ENCODE measurements around the gene JPT2.
"Not testable (repeated sequence)": the region's sequence is repeated elsewhere in the genome, so short reads cannot be mapped to it uniquely, and the experiment has no call there.

JPT2 gene

DNA sequence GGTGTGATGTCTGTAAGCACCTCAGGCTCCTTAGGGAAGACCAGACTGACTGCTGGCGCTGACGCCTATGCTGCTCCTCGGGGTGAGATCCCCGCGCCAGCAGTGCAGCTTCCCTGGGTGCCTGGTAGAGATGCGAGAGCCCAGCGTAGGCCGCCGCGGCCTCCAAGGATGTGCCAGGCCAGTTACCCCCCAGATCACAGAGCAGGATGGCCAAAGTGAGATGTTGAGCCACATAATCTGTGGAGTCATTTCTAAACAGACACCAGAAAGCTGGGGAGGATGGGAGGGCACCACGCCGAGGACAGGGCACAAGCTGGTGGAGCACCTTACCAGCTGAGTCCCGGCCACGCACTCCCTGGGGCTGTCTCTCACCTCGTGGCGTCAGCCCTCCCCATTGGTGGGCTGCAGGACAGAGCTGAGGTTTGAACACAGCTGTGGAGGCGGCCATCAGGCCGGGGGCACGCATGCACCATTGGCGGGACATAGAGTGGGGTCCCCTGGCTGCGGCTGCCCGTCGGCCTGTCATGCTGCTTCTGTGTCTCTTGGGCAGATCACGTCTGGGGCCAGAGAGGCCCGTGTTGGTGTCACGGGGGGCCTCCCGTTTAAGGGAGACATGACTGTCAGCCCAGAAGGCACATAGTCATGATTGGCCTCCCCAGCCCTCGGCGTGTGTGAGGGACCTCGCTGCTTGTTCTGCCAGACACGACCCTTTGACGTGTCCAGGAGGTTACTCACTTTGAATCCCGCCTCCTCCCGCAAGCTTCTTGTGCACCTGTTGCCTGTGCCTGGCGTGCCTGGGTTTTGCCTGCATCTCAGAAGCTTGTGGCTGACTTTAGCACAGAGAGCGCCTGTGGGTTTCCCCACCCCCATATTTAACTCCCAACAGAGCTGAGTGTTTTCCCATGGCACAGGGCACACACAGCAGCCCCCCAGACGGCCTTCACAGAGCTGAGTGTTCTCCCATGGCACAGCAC is 49.9 kb downstream of the JPT2 start:
- in situ Hi-C loops (cut with MboI; ENCODE audit: low sequenced_read_pairs), result no loop called here

DNA sequence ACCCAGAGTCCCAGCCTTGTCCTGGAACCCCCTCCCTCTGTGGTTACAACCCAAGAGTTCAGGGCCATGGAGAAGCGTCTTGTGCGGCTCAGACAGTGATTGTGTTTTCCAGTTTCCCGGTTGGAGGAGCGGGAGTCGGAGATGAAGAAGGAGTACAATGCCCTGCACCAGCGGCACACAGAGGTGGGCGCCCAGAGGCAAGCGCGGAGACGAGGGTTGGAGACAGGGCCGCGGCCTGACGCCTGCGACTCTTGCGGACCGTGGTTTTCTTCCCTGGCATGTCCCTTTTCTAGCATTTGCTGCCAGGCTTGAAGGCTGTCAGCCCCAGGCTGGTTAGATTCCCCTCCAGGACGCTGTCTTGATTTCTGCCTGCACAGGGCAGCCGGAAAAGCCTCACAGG is 50.9 kb downstream of the JPT2 start:
- in situ Hi-C loops (cut with MboI; ENCODE audit: low sequenced_read_pairs), result no loop called here

DNA sequence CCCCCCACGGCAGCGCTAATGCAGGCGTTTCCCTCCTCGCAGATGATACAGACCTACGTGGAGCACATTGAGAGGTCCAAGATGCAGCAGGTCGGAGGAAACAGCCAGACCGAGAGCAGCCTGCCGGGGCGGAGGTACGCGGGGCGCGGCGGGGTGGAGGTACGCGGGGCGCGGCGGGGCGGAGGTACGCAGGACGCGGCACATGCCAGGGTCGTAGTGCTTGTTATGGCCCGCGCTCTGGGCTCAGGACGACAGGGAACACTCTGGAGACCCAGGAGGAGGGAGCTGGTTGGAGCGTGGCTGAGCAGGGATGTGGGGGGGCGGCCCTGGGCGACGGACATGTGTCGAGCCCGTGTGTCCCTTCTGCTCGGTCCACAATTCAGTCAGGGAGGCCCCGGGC is 51.4 kb downstream of the JPT2 start:
- in situ Hi-C loops (cut with MboI; ENCODE audit: low sequenced_read_pairs), result no loop called here

DNA sequence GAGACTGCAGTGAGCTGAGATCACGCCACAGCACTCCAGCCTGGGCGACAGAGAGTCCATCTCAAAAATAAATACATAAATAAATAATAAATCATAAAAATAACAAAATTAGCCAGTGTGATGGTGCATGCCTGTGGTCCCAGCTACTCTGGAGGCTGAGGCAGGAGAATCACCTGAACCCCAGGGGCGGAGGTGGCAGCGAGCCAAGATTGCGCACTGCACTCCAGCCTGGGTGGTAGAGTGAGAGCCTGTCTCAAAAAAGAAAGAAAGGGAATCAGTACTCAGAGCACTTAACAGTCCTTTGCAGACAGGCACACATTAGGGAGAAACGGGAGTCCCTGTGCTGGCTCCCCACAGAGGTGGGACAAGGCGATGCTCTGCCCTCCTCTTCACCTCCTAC is 53.0 kb downstream of the JPT2 start:
- in situ Hi-C loops (cut with MboI; ENCODE audit: low sequenced_read_pairs), result no loop called here

DNA sequence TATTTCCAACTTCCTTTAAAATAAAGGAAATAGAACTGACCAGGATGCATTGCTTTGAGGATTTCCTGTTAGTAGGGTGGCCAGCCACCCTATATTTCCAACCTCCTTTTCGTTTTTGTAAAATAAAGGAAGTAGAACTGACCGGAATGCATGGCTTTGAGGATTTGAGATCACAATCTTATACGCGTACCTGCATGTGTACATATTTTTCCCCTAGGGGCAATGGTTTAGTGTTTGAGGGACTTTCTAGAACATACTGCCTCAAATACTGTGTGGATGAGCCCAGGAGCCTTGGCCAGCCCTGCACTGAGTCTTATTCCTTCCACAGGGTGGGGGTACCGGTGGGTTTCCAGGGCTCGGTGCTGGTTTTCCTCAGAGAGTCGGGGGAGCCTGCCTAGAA is 53.5 kb downstream of the JPT2 start:
- in situ Hi-C loops (cut with MboI; ENCODE audit: low sequenced_read_pairs), result no loop called here

DNA sequence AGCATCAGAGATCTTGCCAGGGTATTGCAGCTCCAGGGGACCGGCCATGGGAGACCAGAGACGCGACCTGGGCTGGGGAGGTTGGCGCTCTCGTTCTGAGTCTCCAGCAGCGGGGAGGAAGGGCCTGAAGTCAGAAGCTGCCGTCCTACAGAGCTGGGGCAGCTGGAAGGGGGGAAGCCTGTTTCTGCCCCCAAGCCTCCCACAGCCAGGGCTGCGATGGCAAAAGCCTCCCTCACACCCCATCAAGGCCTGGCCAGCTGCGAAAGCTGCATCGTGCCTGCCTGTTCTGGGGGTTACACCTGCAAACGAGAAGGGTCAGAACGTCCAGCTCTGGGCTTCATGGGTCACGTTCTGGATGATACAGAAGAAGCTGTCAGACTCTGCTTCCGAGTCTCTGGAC is 54.0 kb downstream of the JPT2 start:
- in situ Hi-C loops (cut with MboI; ENCODE audit: low sequenced_read_pairs), result no loop called here

DNA sequence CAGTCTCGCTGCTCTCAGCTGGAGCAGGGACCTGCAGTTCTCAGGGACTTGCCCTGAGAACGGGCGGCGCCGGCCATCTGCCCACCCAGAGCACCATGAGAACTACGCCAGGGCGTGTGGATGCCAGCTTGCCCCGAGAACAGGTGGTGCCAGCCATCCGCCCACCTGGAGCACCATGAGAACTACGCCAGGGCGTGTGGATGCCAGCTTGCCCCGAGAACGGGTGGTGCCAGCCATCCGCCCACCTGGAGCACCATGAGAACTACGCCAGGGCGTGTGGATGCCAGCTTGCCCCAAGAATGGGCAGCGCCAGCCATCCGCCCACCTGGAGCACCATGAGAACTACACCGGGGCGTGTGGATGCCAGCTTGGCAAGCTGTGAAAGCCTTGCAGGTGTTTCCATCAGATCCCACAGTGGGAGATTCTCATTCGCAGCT is 54.5 kb downstream of the JPT2 start:
- in situ Hi-C loops (cut with MboI; ENCODE audit: low sequenced_read_pairs), result not testable (repeated sequence)

DNA sequence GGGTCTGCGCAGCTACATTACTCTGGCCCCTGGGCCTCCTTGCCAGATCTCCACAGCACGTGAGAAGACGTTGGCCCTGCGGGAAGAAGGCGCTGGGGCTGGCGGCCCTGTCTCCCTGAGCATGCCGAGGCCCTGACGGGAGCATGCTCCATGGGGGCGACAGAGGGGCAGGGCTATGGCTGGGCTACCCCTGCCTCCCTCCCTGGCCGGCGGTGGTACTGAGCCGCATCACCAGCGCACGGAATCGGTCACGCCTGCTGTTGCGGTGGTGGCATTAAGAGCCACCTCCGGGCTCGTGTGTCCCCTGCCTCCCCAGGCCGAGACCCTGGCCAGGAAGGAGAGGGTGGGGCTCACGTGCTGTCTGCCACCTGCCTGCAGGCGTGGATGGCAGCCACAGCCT is 56.0 kb downstream of the JPT2 start:
- in situ Hi-C loops (cut with MboI; ENCODE audit: low sequenced_read_pairs), result no loop called here

DNA sequence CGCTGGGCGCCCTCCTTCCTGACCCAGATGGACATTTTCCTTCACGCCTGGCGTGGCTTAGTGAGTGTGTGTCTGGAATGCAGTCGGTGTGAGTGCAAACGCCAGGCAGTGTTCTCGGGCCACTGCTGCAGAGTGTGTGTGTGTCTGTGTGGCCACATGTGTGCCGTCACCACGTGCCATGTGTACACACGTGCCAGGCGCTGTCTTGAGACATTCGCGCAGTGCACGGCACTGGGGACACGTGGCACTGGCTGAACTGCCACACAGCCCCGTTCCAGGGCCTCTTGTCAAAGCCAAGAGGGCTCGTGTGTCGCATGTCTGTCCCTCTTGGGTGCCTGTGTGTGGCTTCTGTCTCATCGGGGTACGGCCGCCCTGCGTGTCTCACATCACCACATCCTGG is 56.7 kb downstream of the JPT2 start:
- in situ Hi-C loops (cut with MboI; ENCODE audit: low sequenced_read_pairs), result no loop called here

DNA sequence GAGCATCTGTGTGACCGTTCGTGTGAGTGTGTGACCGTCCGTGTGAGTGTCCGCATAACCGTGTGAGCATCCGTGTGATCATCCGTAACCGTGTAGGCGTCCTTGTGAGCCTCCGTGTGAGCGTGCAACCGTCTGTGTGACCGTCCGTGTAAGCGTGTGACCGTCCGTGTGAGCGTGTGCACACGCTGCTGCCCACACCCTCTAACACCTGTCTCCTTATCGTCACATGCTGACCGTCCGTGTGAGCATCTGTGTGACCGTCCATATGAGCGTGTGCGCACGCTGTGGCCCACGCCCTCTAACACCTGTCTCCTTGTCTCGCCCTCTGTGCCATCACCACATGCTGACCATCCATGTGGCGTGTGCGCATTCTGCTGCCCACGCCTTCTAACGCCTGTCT is 62.2 kb downstream of the JPT2 start:
- in situ Hi-C loops (cut with MboI; ENCODE audit: low sequenced_read_pairs), result no loop called here

DNA sequence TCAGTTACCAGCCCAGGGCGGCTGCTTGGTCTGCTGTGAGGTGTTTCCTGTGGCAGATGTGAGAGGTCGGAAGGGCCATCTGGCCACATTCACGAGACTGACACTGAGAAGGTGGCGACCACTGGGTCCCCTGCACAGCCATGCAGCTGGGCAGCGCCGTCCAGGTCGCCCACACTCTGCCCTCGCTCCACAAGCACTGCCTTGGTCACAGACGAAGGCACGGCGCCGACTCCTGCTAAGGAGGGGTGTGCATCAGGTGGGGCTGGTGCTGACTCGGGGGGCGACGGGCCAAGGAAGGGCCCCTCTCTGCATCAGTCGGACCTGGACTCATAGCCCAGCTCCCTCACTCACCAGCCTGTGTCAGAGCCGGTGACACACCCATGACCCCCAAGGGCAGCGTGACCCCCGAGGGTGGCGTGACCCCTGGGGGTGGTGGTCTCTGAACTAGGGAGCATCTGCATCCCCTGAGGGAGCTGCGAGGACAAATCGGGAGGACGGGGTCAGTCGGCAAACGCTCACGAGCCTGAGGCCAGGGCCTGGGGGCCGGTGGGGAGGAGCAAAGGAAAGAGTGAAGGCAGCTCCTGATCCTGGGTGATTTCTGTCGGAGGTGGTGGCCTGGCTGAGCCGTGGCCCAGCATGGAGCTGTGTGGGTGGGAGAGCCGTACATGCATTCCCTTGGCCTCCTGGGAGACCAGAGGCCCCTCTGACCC is 62.9 kb downstream of the JPT2 start:
- in situ Hi-C loops (cut with MboI; ENCODE audit: low sequenced_read_pairs), result no loop called here

DNA sequence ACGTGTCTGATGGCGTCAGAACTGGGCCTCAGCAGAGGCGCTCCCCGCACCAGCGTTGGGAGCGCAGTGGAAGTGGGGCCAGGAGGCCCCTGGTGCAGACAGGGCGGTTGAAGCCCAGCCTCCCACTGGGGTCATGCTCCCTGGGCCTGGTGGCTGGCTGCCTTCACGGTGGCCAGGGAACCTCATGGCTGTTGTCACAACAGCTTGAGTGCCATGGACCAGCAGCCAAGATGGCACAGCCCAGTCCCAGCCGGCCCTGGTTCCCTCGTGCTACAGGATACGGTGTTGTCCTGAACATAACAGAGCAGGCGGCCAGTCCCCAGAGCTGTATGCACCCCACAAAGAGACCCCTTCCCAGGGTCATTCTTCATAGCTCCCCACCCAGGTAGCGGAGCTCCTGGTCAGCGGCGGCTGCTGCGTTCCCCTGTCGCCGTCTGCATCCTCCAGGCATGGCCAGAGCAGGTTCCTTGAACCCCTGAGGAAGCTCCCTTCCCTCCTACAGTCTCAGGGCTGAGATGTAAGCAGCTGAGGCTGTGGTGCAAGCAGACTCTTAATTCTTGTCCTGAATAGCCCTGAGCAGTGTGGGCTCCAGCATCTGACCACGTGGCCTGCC is 63.6 kb downstream of the JPT2 start:
- in situ Hi-C loops (cut with MboI; ENCODE audit: low sequenced_read_pairs), result no loop called here

DNA sequence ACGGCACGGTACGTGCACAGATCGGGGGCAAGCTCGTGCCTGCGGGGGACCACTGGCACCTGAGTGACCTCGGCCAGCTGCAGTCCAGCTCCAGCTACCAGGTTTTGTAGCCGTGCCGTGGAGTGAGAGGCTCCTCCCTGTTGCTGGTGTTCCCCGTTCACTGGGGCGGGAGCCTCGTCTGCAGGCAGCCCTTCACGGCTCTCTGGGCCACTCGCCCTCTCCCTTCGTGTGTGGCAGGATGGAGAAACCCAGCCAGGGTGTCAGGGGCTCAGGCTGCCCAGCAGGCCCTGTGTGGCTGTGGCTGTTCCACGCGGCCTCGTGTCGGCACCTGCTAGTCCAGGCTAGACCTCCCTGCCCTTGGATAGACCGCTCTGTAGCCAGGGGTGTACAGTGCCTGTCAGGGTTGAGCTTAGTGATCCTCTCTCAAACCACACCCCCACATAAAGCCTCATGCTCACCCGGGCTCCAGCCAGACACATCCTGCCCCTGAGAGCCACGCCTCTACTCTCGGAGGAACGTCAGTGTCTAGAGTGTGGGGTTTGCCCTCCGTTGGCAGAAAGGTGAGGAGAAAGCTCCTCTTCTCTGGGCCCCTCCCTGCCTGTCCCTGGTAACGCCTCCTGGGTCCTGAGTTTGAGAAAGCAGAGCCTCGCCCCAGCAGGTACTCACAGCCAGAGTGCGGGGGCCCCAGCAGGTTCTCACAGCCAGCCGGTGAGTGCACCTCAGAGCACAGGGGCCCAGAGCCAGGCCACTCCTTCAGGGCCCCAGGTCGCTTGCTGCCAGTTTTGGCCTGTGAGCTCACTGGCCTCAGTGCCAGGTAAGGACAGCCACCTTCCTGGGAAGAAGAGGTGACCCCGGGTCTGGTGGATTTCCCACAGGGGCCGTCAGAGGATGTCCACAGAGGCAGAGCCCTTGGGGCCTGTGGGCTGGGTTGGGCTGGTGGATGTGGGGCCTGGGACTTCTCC is 65.6 kb downstream of the JPT2 start:
- in situ Hi-C loops (cut with MboI; ENCODE audit: low sequenced_read_pairs), result no loop called here

DNA sequence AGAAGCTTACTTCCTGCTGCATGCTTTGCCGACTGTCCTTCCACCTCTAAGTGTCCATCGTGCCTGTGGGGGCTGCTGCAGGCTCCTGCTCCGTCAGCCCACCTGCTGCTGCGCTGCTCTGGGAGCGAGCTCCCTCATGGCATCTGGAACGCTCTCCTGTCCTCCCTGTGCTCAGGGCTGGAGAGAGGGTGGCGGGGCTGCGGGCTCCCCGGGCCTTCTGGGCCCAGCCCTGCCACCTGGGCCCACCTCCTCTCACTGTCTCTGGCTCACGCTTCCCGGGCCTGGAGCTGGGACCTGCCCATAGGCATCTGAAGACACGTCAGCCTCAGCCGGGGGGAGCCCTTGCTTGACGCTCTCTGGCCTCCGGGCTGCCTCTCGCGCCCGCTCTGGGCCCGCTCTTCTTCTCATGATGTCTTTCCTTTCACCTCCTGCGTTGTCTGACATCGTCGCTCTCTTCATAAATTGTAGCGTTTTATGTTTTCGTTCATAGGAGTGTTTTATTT is 66.3 kb downstream of the JPT2 start:
- in situ Hi-C loops (cut with MboI; ENCODE audit: low sequenced_read_pairs), result no loop called here

DNA sequence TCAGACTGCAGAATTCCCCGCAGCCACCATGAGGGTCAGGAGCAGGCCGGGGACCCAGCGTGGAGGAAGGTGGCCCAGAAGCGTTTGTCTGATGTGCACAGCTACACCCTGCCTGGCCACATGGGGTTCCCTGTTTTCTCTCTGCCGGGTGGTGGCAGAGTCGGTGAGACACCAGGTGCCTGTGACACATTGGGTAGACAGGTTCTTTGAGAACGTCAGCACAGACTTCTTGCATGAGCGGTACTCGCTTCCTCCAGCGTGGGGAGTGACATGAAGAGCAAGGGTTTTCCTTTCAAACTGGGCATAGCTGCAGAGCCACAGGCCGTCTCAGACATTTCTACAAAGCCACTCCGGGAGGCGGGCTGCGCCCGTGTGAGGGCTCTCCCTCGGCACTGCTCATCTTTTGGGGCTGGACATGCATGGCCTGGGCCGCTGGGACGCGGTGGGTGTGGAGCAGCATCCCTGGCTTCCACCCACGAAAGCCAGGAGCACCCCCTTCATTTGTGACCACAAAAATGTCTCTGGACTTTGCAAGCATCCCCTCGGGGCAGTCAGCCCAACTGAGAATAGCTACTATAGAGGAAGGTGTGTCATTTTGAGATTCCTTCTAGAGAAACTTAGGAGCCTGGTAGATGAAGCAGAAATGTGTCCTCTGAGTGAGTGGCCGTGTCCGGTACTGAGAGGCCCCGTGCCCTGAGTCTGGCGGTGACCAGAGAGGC is 67.3 kb downstream of the JPT2 start:
- in situ Hi-C loops (cut with MboI; ENCODE audit: low sequenced_read_pairs), result no loop called here

DNA sequence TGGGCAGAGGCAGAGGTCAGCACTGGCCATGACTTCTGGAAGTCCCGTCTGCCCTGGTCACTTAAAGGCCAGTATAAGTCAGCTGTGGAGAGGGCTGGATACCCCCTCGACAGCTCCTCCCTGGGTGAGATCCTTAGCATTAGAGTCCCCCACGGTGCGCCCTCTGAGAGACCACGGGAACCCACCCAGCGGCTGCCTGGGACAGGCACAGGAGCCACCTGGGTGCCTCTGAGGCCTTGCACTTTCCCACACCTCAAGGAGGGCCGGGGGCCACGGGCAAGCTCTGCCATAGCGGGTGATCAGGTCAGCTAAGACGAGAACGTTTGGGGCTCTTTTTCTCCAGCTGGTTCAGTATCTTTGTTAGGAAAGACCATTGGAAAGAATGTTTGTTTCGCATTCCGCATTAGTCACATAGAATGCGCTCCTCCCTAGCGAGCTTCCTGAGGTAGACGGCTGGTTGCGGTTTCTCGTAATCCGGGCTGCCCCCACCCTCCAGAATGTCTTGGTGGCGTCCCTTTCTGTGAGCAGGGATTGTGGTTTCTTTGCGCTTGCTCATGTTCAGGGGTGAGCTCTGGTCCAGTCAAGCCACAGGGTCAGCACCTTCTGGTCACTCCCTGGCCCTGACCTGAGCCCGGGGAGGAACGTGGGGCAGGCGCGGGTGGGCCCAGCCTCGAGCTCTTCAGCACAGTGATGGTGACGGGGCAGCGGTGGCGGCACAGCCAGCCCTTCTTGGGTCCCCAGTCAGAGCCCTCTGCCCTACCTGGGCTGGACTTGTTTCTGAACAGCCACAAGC is 68.0 kb downstream of the JPT2 start:
- in situ Hi-C loops (cut with MboI; ENCODE audit: low sequenced_read_pairs), result no loop called here

DNA sequence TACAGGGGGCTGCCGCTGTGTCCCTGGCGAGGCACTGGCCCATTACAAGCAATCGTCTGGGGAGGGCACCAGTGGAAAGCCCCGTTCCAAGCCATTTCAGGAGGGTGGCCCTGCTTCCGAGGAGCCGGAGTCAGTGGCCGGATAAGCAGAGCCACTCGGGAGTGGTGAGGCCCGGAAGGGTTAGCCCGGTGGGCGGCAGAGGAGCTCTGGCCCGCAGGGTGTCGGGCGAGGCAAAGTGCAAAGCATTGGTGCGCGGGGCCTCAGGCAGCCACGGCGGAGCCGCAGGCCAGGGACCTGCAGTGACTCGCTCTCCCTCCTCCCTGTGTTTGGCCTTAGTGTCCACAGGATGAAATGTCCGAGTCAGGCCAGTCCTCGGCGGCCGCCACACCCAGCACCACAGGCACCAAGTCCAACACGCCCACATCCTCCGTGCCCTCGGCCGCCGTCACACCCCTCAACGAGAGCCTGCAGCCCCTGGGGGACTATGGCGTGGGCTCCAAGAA is 68.7 kb downstream of the JPT2 start:
- in situ Hi-C loops (cut with MboI; ENCODE audit: low sequenced_read_pairs), result no loop called here

DNA sequence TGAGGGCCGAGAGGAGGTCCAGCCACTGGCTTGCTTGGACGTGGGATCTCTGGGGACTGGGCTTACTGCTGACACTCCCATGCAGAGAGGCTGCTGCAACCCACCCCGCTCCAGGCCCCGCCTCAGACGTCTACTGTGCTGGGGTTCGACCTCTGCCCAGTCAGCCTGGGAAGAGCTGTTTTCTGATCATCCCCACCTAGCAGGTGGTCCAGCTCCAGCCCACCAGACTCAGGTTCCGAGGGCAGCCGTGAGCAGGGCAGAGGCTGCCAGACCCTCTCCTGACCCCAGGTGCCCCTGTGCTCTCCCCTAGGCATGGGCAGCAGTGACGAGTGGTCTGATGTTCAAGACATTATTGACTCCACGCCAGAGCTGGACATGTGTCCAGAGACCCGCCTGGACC is 69.9 kb downstream of the JPT2 start:
- in situ Hi-C loops (cut with MboI; ENCODE audit: low sequenced_read_pairs), result no loop called here
